Stimulated activated CD4-positive, alpha-beta T cell treated with anti-CD3 and anti-CD28 coated beads, TNF-alpha, amount 100 ng/mL, for 48 hours (primary cell): ENCODE measurements around the gene SARS2.
A peak's percentile ranks its signal among the peaks of the same experiment; 100 is the strongest.
"Not testable (repeated sequence)": the region's sequence is repeated elsewhere in the genome, so short reads cannot be mapped to it uniquely, and the experiment has no call there.

Source experiments
- DNase-seq, 3 donors: peaks; one replicate each; pipeline ENCODE4 v3.0.0-alpha.2; 2020; ENCODE audit warnings: low read depth in 3 of 3

SARS2 gene

GRCh38 chr19:38892841-38893240, 37.7 kb downstream of the SARS2 start:
- DNase-seq: no peak

GRCh38 chr19:38891771-38892170, 38.8 kb downstream of the SARS2 start:
- no peak for DNase-seq

- DNase-seq: no peak
These were observed 39.9 kb downstream of the SARS2 start for GRCh38 chr19:38890686-38891085.

- no peak for DNase-seq
These were observed 40.8 kb downstream of the SARS2 start for GRCh38 chr19:38889803-38890202.

- DNase-seq: no peak
These were observed 41.7 kb downstream of the SARS2 start for GRCh38 chr19:38888876-38889275.

GRCh38 chr19:38884691-38885090, 45.9 kb downstream of the SARS2 start:
- not testable (repeated sequence) for DNase-seq

GRCh38 chr19:38883286-38883685, 47.3 kb downstream of the SARS2 start:
- DNase-seq: no peak

GRCh38 chr19:38880882-38881609, 49.5 kb downstream of the SARS2 start:
- DNase-seq: no peak

- no peak for DNase-seq
These were observed 50.3 kb downstream of the SARS2 start for GRCh38 chr19:38880076-38880881.

- DNase-seq: no peak
These were observed 51.2 kb downstream of the SARS2 start for GRCh38 chr19:38879400-38879751.

GRCh38 chr19:38878575-38879399, 51.8 kb downstream of the SARS2 start:
- no peak for DNase-seq

- peak; percentile 37 to 70 (median 41) for DNase-seq
These were observed 52.6 kb downstream of the SARS2 start, which contains the start of gene RINL for GRCh38 chr19:38877781-38878574. TSS of gene RINL (minus strand) at chr19:38878275. CDS start at chr19:38876742, 1,533 bp downstream.

GRCh38 chr19:38875656-38876395, 54.7 kb downstream of the SARS2 start:
- DNase-seq: no peak

GRCh38 chr19:38873400-38873799, 57.2 kb downstream of the SARS2 start:
- not testable (repeated sequence) for DNase-seq

- no peak for DNase-seq
These were observed 60.0 kb downstream of the SARS2 start for GRCh38 chr19:38870612-38871011.

- DNase-seq: peak; percentile 87 to 92 (median 87)
These were observed 60.5 kb downstream of the SARS2 start for GRCh38 chr19:38869836-38870607.

GRCh38 chr19:38869160-38869835, 61.3 kb downstream of the SARS2 start:
- no peak for DNase-seq

GRCh38 chr19:38868551-38868950, 62.0 kb downstream of the SARS2 start:
- DNase-seq: no peak

GRCh38 chr19:38867171-38867780, 63.3 kb downstream of the SARS2 start:
- no peak for DNase-seq
